Activated gamma-delta T cell treated with anti-CD3 and anti-CD28 coated beads, Interleukin-2, amount 50 U/mL, for 16 hours (primary cell): ENCODE measurements around the gene WIPI1.
"Not testable (repeated sequence)": the region's sequence is repeated elsewhere in the genome, so short reads cannot be mapped to it uniquely, and the experiment has no call there.

ENCODE experiments used
- DNase-seq: peaks from one replicate; pipeline ENCODE4 v3.0.0-alpha.2; 2020; ENCODE audit warnings: low read depth

Gene WIPI1, protein sequence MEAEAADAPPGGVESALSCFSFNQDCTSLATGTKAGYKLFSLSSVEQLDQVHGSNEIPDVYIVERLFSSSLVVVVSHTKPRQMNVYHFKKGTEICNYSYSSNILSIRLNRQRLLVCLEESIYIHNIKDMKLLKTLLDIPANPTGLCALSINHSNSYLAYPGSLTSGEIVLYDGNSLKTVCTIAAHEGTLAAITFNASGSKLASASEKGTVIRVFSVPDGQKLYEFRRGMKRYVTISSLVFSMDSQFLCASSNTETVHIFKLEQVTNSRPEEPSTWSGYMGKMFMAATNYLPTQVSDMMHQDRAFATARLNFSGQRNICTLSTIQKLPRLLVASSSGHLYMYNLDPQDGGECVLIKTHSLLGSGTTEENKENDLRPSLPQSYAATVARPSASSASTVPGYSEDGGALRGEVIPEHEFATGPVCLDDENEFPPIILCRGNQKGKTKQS

DNA sequence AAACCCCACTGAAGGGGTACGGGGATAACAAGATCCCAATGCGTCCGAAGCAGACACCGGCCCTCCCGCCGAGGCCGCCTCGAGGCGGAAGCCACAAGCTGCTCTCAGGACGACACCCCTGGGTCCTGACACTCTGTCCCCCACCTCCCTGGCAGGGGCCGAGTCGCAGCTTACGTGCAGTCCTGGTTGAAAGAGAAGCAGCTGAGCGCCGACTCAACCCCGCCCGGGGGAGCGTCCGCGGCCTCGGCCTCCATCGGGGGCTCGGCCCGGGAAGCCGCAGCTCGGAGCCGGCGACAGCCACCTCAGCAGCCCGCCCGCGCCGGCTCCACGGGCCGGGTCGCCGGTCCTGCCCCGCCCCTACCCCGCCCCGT is at the start of gene WIPI1:
TSS of gene WIPI1 (minus strand) at position 329 of the 371 bp plus-strand sequence. CDS start at position 254, 75 bp downstream.
- no peak for DNase-seq

DNA sequence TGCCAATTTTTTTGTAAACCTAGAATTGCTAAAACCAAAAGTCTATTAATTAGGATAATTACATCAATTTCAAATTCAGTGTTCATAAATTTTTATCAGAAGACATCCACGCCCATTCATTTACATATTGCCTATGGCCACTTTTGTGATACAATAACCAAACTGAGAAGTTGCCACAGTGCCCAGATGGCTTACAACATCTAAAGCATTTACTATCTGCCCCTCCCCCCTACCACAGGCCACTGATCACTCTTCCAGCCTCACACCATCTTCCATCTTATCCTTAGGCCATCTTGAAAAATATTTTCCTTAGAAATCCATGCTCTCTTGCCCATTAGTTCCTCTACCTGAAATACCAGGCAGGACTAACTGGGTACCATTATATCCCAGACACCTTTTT is 48.7 kb upstream of the WIPI1 start:
- DNase-seq: no peak

DNA sequence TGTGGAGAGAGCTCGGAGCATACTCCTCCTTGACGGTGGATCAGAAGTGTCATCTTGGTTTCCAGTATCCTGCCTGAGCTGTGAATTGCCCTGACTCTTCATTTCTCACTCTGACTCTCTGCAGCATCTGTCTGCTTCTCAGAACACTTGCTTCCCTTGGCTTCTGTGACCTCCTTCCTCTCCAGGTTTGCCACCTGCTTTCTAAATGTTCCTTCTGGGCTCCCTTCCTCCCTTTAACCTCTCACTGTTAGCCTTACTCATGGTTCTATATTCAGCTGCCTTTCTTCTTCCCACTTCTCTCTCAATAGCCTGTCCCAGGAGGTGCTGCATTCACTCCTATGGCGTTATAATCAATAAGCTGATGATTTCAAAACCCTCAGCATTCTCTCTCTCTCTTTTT is 43.8 kb upstream of the WIPI1 start:
- DNase-seq: no peak

DNA sequence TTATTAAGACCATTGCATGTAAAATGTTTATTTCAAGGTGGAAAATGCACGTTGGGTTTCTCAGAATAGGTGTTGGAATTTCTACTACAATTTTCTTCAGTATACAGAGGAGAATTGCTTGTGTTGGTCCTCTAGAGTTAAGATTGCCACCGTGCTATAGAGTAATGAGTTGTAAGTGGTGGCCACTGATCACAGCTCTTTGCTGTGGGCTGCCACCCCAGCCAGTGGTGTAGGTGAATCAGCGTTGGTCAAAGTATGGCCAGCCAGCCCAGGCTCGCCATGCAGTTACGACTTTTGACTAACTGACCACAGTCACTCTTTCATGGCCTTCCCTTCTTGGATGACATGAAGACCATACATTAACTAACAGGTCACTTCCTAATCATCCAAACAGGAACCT is 42.3 kb upstream of the WIPI1 start:
- no peak for DNase-seq

DNA sequence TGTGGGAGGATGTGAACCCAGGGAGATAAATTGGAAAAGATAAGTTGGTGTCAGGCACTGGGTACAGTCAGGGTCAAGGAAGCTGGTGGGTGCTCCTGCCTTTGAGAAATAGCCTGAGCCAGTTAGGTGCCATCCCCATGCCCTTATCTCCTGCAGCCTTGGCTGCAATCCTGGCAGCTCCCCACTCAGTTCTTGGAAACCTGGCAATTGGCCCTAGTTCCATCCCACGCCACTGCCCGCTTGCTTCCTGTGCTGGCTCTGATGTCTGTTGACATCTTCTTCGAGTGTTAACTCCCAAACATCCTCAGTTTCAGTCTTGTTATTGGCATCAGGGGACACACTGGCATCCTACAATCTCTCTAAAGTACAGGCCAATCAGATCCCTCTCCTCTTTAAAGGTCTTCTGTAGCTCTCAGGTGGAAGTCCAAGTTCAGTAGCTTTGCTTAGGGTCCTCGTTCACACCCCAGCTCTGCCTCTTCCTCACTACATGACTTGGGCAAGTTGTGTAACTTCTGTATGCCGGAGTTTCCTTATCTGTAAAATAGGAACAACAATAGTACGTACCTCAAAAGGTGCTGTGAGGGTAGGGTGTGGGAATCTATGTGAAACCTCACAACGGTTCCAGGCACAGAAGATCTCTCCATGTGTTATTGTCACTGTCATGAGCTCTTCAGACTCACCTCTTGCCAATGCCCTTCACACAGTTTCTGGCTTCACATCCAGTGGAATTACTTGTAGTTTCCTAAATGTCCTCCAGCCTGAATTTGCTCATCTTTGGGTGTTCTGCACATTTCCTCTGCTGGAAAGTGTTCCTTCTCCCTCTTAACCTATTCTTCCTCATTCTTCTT is 41.4 kb upstream of the WIPI1 start:
- no peak for DNase-seq

DNA sequence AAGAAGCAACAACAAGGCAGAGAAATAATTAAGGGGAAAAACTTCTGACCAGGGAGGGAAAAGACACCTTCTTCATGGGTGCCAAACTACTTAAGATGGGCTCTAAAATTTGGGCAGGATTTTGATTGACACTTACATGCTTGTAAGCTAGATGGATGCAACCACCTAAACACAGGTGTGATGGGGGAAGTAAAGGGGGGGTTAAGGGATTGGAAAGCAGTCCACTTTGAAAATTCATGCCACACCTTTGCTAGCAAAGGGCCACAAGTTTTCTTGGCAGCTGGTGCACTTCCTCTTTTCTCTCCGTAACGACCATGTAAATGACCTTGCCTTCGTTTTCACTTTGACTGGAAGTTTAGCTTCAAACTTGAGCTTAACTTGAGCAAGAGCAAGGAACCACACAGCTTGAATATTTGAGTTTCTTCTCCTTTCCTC is 40.6 kb upstream of the WIPI1 start:
- DNase-seq: no peak

DNA sequence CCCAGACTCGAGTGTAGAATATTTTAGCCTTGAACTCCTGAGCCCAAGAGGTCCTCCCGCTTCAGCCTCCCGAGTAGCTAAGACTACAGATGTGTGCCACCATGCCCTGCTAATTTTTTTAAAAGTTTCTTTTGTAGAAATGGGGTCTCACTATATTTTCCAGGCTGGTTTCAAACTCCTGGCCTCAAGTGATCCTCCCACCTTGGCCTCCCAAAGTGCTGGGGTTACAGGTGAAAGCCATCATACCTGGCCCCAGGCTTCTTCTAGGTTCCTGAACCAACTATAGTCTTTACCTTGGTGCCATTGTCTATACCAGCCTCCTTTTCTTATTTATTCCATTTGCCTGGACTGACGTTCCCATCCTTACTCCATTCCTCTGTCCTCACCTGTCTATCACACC is 37.8 kb upstream of the WIPI1 start:
- no peak for DNase-seq

DNA sequence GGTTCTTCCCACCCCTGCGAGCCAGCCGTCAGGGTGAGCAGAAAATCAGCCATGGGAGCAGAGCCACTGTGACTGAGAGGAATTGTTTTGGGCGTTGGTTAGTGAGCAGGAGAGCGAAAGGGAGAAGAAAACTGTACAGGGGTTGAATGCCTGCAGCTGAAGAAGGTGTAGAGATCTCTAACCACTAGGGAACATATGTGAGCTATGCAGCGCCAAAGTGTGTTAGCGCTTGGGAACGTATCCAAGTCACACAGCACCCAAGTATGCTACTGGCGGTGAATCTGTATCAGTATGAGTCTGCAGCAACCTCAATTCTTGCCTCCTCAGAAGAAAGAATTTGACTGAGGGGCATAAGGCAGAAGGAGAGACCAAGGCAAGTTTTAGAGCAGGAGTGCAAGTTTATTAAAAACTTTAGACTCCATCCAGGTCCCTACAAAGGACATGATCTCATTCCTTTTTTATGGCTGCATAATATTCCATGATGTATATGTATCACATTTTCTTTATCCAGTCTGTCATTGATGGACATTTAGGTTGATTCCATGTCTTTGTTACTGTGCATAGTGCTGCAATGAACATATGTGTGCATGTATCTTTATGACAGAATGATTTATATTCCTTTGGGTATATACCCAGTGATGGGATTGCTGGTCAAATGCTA is 35.2 kb upstream of the WIPI1 start:
- DNase-seq: not testable (repeated sequence)

DNA sequence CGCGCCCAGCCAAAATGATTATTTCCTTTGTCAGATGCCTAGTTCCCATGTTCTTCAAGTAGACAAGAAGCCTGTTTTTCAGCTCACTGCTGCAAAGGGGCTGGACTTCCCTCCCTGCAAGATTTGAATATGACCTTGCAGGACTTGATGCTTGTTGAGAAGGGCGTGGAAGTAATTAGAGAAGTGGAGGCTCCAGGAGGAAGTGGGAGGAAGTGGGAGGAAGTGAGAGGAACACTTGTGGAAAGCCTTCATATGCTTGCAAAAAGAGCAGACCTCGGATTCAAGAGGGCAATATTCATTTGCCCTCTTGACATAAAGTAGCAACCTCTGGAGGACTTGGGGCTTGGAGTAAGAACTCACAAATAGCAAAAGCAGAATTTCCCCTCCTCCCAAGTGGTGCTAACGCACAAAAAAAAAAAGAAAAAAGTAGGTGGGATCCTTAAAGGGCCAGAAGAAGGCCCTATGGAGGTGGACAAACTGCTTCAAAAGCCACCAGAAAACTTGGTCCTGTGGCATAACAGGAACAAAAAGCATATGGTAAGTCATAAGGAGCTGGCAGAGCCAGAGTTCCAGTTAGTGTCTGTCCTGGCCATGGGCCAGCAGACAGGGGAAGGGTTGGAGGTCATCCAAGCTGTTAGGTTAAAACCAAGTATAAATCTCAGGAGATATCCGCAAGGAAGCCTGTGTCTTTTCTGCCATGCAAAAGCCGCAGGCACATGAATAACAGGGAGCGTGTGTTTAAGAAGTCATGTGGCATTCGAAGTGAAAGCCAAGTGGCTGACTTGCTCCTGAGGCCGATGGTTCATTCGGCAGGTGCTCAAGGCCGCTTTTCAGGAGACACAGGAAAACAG is 34.3 kb upstream of the WIPI1 start:
- no peak for DNase-seq

DNA sequence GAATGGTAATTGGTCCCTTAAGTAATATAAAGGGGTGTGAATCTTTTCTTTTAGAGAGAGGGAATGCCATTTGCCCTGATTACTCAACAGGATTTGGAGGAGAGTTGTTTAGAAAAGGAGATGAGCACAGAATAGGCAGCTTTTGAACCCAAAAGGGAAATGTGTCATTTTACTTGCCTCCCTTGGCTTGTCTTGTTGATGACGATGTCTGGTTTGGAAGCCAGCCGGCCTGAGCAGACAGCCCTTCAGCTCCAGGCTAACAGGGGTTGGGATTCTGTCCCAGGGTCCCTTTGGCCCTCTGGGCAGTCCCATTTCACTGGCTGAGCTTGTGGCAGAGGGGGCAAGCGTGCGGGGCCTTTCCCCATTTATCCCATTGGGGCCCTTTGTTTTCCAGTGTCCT is 32.6 kb upstream of the WIPI1 start:
- DNase-seq: no peak

DNA sequence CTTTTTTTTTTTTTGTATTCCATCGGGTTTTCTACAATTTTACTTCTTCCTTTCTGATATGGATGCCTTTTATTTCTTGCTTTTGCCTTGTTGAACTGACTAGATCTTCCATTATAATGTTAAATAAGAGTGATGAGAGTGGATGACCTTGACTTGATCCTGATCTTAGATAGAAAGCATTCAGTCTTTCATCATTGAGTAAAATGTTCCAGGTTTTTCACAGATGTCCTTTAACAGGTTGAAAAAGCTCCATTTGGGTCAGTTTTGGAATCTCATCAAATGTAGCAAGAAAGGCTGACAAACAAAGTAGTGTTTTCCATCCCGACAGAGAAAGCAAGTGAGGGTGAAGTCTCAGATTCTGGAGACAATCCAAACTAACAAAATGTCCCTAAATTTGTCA is 27.2 kb upstream of the WIPI1 start:
- no peak for DNase-seq

DNA sequence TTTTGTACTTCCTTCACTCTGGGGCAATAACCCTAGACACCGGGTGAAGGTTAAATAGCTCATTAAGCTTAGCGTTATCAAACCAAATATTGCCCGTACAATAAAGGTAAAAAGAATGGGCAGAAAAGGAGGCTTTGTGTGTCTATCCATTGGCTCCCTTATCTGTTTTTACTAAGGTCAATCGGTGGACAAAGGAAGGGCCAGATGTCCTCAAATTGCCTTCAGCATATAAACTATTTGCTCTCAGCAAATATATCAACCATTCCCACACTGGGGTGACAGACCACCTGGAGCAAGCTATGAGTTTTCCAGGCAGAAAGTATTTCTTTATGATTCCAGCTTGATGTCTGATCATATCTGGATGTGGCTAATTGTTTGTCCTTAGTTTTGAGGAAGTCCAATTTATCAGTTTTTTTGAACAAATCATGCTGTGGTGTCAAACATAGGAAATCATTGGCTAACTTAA is 25.3 kb upstream of the WIPI1 start:
- no peak for DNase-seq

DNA sequence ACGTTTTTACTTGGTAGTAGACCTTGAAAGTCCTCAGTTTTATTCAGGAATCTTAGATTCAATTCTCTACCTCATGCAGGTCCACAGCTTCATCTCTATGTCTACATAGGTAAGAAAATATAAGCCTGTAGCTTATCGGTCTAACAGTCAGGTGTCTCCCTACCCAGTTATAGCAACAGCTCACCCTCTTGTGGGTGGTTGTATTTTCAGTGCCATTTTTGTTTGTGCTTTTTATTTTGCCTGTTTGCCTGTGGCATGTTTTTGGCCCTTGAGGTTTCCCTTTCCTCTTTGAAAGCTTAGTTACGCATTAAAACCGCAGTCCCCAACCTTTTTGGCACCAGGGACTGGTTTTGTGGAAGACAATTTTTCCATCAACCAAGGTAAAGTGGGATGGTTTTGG is 23.6 kb upstream of the WIPI1 start:
- DNase-seq: no peak

DNA sequence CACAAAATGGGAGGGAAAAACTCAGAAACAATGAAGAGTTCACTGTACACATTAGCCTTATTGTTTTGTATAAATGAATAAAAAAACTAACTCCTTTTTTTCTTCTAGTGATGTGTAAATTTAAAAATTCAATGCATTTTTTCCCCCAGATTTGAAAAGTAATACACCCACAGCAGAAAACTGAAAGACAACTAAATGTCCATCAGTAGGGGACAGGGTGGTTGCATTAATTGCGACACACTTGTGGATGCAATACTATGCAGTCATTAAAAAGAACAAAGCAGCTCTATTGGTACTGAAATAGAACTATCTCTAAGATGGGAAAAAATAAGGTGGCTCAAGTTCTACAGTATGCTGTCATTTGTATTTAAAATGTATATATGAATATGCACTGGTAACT is 13.7 kb upstream of the WIPI1 start:
- DNase-seq: no peak

DNA sequence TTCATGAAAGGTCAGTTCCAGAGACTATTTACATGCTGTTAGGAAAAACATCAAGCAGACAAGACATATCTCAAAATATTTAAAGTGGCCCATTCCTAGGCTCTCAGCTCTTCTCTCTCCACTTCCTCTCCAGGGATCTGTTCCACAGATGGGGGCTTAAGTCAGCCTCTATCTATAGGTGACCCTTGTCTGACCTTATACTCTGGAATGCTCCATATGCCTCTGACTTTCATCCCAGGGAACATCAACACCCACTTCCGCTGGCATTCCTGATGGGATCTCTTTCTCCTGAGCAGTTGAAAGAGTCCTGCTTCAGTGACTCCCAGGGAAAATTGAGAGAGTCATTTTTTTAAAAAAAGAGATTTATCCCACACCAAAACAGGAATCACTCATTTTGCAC is 11.5 kb upstream of the WIPI1 start:
- no peak for DNase-seq

DNA sequence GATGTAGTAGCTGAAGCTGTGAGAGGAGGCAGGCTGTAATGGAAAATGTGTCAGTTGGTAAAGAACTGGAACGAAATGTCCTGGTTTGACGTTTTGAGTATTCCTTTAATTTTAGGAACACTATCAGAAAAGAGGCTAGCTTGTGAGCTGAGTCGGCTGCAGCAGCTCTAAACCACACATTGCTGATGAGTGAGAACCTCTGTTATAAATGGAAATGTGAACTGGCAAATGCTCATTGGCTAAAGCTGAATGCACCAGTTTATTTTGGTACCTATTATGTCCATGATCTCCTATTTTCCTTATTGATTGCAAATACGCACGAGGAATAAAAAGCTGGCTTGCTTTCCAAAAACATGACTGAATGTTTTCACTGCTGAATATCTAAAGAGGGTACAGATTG is 11.0 kb upstream of the WIPI1 start:
- no peak for DNase-seq

DNA sequence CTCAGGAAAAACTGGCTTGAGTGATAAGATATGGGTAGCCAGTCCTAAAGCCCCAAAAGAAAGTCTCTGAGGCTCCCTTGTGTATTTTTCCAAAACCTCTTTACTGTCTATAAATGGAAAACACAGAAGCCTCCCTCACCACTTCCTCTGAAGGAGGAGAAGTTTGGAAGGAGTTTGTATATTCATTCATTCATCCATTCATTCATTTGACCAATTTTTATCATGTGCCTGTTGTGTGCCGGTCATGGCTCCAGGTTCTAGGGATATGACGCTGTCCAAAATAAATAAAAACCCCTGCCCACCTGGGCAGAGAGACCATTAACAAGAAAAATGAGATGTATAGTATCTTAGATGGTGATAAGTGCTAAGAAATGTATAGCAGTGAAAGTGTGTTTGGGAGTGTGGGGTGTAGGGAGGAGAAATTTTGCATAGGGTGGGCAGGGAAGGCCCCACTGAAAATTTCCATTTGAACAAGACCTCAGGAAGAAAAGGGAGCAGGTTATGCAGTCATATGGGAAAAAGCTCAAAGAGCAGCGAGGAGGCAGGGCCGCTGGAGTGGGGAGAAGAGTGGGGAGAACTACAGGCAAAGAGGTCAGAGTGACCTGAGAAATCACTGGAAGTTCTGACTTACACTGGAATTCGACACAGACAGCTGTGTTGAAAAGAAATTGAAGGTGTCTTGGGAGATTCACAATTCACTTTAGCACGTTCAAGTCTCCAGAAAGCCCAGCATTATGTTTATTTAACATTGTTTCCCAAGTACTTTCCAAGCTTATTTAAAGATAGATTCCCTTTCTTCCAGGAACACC is 6.1 kb upstream of the WIPI1 start:
- no peak for DNase-seq

DNA sequence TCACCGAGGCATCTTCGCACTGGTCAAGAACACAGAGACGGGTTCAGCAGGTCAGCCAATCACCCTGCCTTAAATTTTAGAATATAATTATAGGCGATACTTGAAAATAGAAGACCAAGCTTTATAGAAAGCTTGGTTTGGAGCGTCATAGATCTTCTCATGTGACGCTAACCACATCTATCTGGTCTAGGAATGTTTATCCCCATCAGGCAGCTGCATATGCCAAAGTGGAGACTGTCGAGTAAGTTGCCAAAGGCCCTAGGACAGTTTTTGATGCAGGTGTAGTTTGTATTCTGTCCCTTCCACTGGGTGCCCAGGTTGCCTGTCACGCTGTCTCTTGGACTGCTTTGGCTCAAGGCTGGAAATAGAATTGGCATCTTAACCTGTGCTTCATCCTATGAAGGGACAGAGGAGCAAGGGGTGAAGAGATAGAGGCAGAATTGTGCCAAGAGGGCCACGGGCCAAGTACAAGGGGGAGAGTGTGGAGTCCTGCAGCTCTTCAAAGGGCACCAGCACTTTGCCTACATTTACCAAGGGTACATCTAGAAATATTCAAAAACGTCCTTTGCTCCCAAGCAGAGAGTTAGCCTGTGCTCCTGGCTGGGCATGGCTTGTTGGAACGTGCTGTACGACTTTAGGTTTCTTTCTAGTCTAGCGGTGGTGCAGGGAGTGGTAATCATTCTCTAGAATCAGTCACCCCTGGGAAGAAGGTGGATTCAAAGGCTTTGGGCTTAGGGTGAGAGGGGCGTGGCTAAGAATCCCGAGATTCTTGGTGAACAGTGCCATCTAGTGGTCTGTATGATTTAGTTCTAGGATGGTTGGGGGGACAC is 5.3 kb upstream of the WIPI1 start:
- DNase-seq: peak; percentile 53

DNA sequence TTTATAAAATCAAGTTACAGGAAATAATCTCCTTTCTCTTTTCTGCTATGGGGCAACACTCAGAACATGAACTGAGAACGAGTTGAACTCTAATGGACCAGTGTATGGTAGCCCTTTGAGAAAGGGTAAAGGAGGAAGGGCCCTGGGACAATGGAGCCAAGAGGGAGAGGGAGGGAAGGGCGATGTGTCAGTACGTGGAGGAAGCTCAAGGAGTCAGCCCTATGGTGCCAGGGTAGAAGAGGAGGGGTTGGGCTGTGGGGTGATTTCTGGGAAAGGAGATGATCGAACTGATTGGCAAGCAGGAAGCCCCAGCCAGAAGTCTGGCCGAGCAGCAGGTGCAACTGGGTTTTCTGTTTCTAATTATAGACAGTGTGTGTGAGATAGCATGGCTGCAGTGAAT is 4.3 kb upstream of the WIPI1 start:
- DNase-seq: no peak

DNA sequence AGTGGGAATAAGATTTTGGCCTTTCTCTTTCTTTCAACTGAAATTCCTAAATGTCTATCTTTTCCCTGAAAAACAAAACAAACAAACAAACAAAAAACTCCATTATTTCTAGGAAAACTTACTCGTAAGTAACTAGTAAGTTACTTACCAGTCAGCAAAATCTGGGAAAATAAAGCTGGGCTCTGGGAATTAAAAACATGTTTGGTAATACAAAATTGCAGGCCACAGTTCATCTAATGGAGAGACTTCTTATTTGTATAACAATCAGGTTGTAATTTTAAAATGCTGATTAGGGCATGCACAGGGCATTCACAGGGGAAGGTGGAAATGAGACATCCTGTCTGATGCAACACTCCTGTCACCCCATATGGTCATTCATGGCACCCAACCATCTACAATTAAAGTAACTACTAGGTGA is 3.8 kb upstream of the WIPI1 start:
- DNase-seq: no peak
